ENCODE measurements around the gene CDT1. TPM values are rescaled to one million over a fixed set of nuclear protein-coding genes. Genes with fewer than 3 reads are reported as not detected.

Gene CDT1
- total RNA-seq, 1 donor from 2014 or later = 10.8 TPM

DNA sequence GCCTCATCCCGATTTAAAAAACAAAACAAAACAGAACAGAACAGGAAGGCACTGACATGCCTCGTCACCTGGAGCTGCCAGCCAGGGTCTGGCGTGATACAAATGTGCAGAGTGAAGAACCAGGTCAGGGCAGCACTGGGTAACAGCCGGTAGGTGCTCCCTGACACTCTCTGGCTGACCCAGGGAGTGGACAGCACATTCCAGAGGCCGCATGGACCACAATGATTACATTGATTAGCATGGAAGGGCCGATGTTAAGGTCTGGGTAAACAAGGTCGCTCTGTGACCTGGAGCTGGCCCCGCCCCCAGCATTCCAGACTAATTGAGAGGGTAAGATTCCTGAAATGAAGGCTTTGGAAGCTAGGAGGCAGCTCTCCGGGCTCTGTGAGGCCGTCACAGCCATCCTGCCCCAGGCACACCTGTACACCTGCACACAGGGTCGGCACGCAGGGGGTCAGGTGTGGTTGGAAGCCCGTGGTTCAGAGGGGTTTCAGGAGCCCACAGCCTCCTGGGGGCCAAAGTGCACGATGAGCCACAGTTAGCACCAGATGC lies 40.0 kb upstream of the CDT1 start:
- DNase-seq (ENCODE audit: extremely low spot score in 2 of 2) = no peak
- intact Hi-C loops (cut with DNase I) = no loop called here

DNA sequence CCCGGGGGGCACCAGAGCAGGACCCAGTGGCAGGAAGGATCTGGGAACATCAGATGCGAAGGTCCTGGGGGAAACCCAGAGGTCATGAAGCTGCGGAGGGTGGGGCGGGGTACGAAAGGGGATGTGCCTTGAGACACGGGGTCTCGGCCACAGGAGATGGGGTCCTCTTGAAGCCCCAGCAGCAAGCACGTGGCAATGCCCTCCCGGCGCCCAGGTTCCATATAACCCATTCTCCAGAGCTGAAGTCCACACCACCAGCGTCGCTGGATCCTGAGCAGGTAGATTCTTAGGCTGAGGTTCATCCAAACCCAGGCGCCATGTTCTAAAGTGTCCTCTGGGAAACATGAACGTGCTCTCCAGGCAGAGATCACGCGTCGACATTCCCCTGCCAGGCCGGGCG lies 39.5 kb upstream of the CDT1 start:
- Histone ChIP-seq H3K27ac (no peak overlapping the region), H3K9me3 (no peaks in the 10 kb centered on the region), H3K4me1 (peaks cover 90% of the 10 kb centered on the region), H3K4me3 (no peak overlapping the region), H3K27me3 (no peaks in the 10 kb centered on the region), H3K36me3 (no peaks in the 10 kb centered on the region)
- TF ChIP-seq POLR2AphosphoS5 (IDR thresholded peaks at IDR 0.05; ENCODE audit: insufficient read depth in 1 of 2, low read depth in 1 of 2) = no peak
- TF ChIP-seq POLR2A (IDR thresholded peaks at IDR 0.05) = no peak
- no peak for TF ChIP-seq CTCF (IDR thresholded peaks at IDR 0.05)
- DNase-seq (ENCODE audit: extremely low spot score in 2 of 2) = no peak
- intact Hi-C loops (cut with DNase I) = no loop called here

More for the DNA sequence above, 40.0 kb upstream of the CDT1 start:
- Histone ChIP-seq H3K27me3 (no peaks in the 10 kb centered on the region), H3K4me1 (peaks cover 90% of the 10 kb centered on the region), H3K9me3 (no peaks in the 10 kb centered on the region), H3K36me3 (no peaks in the 10 kb centered on the region), H3K4me3 (no peak overlapping the region), H3K27ac (no peak overlapping the region)
- TF ChIP-seq CTCF (IDR thresholded peaks at IDR 0.05) = no peak
- no peak for TF ChIP-seq POLR2A (IDR thresholded peaks at IDR 0.05)
- no peak for TF ChIP-seq POLR2AphosphoS5 (IDR thresholded peaks at IDR 0.05; ENCODE audit: insufficient read depth in 1 of 2, low read depth in 1 of 2)

DNA sequence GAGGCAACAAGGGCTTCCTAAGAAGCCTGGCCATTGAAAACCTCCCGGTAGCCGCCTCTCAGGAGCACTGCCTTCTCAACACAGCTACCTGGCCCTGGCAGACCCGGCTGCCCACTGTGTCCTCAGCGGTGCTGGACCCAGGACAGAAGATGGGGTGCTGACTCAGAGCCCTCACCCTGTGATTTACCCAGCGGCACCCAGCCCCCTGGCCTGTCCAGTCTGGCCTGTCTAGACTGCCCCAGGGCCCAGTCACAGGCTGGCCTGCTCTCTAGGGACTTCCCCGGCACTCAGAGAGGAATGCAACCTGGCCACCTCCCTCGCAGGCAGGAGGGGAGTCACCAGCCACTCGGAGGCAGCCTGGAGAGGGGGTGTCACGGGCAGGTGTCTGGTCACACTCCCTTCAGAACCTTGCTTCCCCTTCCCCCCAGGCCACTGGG lies 38.7 kb upstream of the CDT1 start:
- no peaks in the 10 kb centered on the region for H3K27me3 ChIP-seq
- no peak overlapping the region for H3K4me3 ChIP-seq
- H3K9me3 ChIP-seq = no peaks in the 10 kb centered on the region
- TF ChIP-seq POLR2AphosphoS5 (IDR thresholded peaks at IDR 0.05; ENCODE audit: insufficient read depth in 1 of 2, low read depth in 1 of 2) = peak in 1 of 2 donors; percentile 37
- no peak for TF ChIP-seq POLR2A (IDR thresholded peaks at IDR 0.05)
- no peak for TF ChIP-seq CTCF (IDR thresholded peaks at IDR 0.05)
- intact Hi-C loops (cut with DNase I) = no loop called here
- no peak for DNase-seq (ENCODE audit: extremely low spot score in 2 of 2)
- H3K4me1 ChIP-seq = peaks cover 91% of the 10 kb centered on the region
- H3K36me3 ChIP-seq = no peaks in the 10 kb centered on the region
- peak overlapping the region; percentile 13 for H3K27ac ChIP-seq

- Histone ChIP-seq H3K4me3 (no peak overlapping the region), H3K9me3 (no peaks in the 10 kb centered on the region), H3K4me1 (peaks cover 92% of the 10 kb centered on the region), H3K36me3 (no peaks in the 10 kb centered on the region), H3K27ac (peak overlapping the region; percentile 83), H3K27me3 (no peaks in the 10 kb centered on the region)
- no peak for DNase-seq (ENCODE audit: extremely low spot score in 2 of 2)
- intact Hi-C loops (cut with DNase I) = no loop called here
- TF ChIP-seq POLR2A (IDR thresholded peaks at IDR 0.05) = no peak
- no peak for TF ChIP-seq POLR2AphosphoS5 (IDR thresholded peaks at IDR 0.05; ENCODE audit: insufficient read depth in 1 of 2, low read depth in 1 of 2)
- no peak for TF ChIP-seq CTCF (IDR thresholded peaks at IDR 0.05)
These were observed 36.6 kb upstream of the CDT1 start for GRCh38 chr16:88766975-88767374.

GRCh38 chr16:88767546-88768070 lies 36.0 kb upstream of the CDT1 start:
- Histone ChIP-seq H3K4me1 (peaks cover 92% of the 10 kb centered on the region), H3K36me3 (no peaks in the 10 kb centered on the region), H3K9me3 (no peaks in the 10 kb centered on the region), H3K4me3 (peak overlapping the region in 1 of 2 donors; percentile 28), H3K27me3 (no peaks in the 10 kb centered on the region), H3K27ac (peak overlapping the region; percentile 83)
- TF ChIP-seq POLR2AphosphoS5 (IDR thresholded peaks at IDR 0.05; ENCODE audit: insufficient read depth in 1 of 2, low read depth in 1 of 2) (no peak), CTCF (IDR thresholded peaks at IDR 0.05) (no peak), POLR2A (IDR thresholded peaks at IDR 0.05) (no peak)
- DNase-seq (ENCODE audit: extremely low spot score in 2 of 2) = no peak
- intact Hi-C loops (cut with DNase I) = no loop called here

All from vagina (tissue), 2 donors.